HEK293 (cell line): ENCODE data around the gene ACP1.

ENCODE experiments used
- CTCF ChIA-PET: fragments of 350-600 bp; formaldehyde crosslinking; extraction: SDS; loops from one replicate; lab custom pipeline; 2021; ENCODE audit warnings: antibody characterized with exemption; lab: Yijun Ruan, JAX
- POLR2A ChIA-PET: fragments of 300-600 bp; formaldehyde crosslinking; extraction: SDS; loops from one replicate; lab custom pipeline; 2020; ENCODE audit warnings: antibody characterized with exemption, inconsistent platforms; lab: Yijun Ruan, JAX
- H3K27ac ChIP-seq: fragments of 200-500 bp; sonication (Bioruptor generic); 2 replicates; pipeline ENCODE4 v1.5.1; 2014; ENCODE audit warnings: low read depth, low read length, control low read depth, inconsistent platforms; ENCODE audit errors: extremely low read depth
- H3K36me3 ChIP-seq, 2 experiments: fragments of 200-500 bp in 1 of 2; sonication (Bioruptor generic) in 1 of 2; 1 replicate in 1 of 2; 2 replicates in 1 of 2; pipeline ENCODE4 v1.5.1; 2014 to 2017; ENCODE audit warnings: inconsistent platforms in 2 of 2, low read length in 2 of 2; ENCODE audit not compliant: control insufficient read depth in 2 of 2, insufficient read depth in 1 of 2
- H3K4me1 ChIP-seq: fragments of 200-500 bp; sonication (Bioruptor generic); 2 replicates; pipeline ENCODE4 v1.5.1; 2014; ENCODE audit warnings: mild to moderate bottlenecking, low read length, inconsistent platforms; ENCODE audit not compliant: control insufficient read depth, insufficient read depth
- H3K4me3 ChIP-seq: 2 replicates; pipeline ENCODE4 v1.5.1; 2011; ENCODE audit warnings: low read depth, mild to moderate bottlenecking, control low read depth, low read length, moderate library complexity
- H3K9me3 ChIP-seq: fragments of 200-500 bp; sonication (Bioruptor generic); 2 replicates; pipeline ENCODE4 v1.5.1; 2014; ENCODE audit warnings: low read depth, low read length, inconsistent platforms; ENCODE audit not compliant: control insufficient read depth, insufficient read depth
- GLIS1 ChIP-seq: fragments of 450-650 bp; formaldehyde crosslinking; IDR thresholded peaks from 2 replicates; pipeline ENCODE4 v1.5.1; 2016; ENCODE audit warnings: missing biosample characterization, missing genetic modification characterization
- KLF7 ChIP-seq: fragments of 450-650 bp; formaldehyde crosslinking; IDR thresholded peaks from 2 replicates; pipeline ENCODE4 v1.5.1; 2016; ENCODE audit warnings: missing biosample characterization, missing genetic modification characterization, borderline replicate concordance
- SETDB1 ChIP-seq: IDR thresholded peaks from one replicate; pipeline ENCODE4 v1.6.1; 2017; ENCODE audit warnings: mild to moderate bottlenecking, low read length, moderate library complexity, mixed read lengths; ENCODE audit not compliant: insufficient read length
- ZBTB48 ChIP-seq: fragments of 450-650 bp; formaldehyde crosslinking; IDR thresholded peaks from 2 replicates; pipeline ENCODE4 v1.5.1; 2016; ENCODE audit warnings: missing biosample characterization, missing genetic modification characterization
- ZFP69B ChIP-seq: fragments of 450-650 bp; formaldehyde crosslinking; IDR thresholded peaks from 2 replicates; pipeline ENCODE4 v1.5.1; 2016; ENCODE audit warnings: missing biosample characterization, missing genetic modification characterization
- ZNF132 ChIP-seq: fragments of 450-650 bp; formaldehyde crosslinking; IDR thresholded peaks from 2 replicates; pipeline ENCODE4 v1.5.1; 2017; ENCODE audit warnings: missing biosample characterization, missing genetic modification characterization, borderline replicate concordance
- ZNF138 ChIP-seq: fragments of 450-650 bp; formaldehyde crosslinking; IDR thresholded peaks from 2 replicates; pipeline ENCODE4 v1.5.1; 2016; ENCODE audit warnings: missing biosample characterization, missing genetic modification characterization, borderline replicate concordance
- ZNF175 ChIP-seq: fragments of 450-650 bp; formaldehyde crosslinking; IDR thresholded peaks from 2 replicates; pipeline ENCODE4 v1.5.1; 2016; ENCODE audit warnings: missing biosample characterization, missing genetic modification characterization
- ZNF274 ChIP-seq, 2 experiments: fragments of 200-500 bp in 1 of 2; fragments of 450-650 bp in 1 of 2; sonication (Bioruptor generic) in 1 of 2; formaldehyde crosslinking in 1 of 2; IDR thresholded peaks; 2 replicates each; pipeline versions ENCODE4 v1.5.1 to v1.6.1; 2014 to 2016; ENCODE audit warnings: borderline replicate concordance in 1 of 2, inconsistent platforms in 1 of 2, low read length in 1 of 2, missing biosample characterization in 1 of 2, missing genetic modification characterization in 1 of 2
- ZNF292 ChIP-seq: fragments of 450-650 bp; formaldehyde crosslinking; IDR thresholded peaks from 2 replicates; pipeline ENCODE4 v1.5.1; 2016; ENCODE audit warnings: low read depth, missing biosample characterization, missing genetic modification characterization, borderline replicate concordance
- ZNF302 ChIP-seq: fragments of 450-650 bp; formaldehyde crosslinking; IDR thresholded peaks from 2 replicates; pipeline ENCODE4 v1.5.1; 2016; ENCODE audit warnings: missing biosample characterization, missing genetic modification characterization, low read depth
- ZNF48 ChIP-seq: fragments of 450-650 bp; formaldehyde crosslinking; IDR thresholded peaks from 2 replicates; pipeline ENCODE4 v1.5.1; 2016; ENCODE audit warnings: missing biosample characterization, missing genetic modification characterization
- ZNF510 ChIP-seq: fragments of 450-650 bp; formaldehyde crosslinking; IDR thresholded peaks from 2 replicates; pipeline ENCODE4 v1.5.1; 2018; ENCODE audit warnings: mild to moderate bottlenecking, missing genetic modification characterization, missing biosample characterization; ENCODE audit not compliant: insufficient replicate concordance
- ZNF571 ChIP-seq: fragments of 450-650 bp; formaldehyde crosslinking; IDR thresholded peaks from 2 replicates; pipeline ENCODE4 v1.5.0; 2017; ENCODE audit warnings: missing biosample characterization, missing genetic modification characterization
- ZNF830 ChIP-seq: fragments of 450-650 bp; IDR thresholded peaks from 2 replicates; pipeline ENCODE4 v1.5.0; 2018; ENCODE audit warnings: missing biosample characterization, missing genetic modification characterization, low read depth, mild to moderate bottlenecking, moderate library complexity
- ZXDB ChIP-seq: fragments of 450-650 bp; formaldehyde crosslinking; IDR thresholded peaks from 2 replicates; pipeline ENCODE4 v1.5.1; 2016; ENCODE audit warnings: missing biosample characterization, missing genetic modification characterization
- TF ChIP-seq, protein P1 (sequence below): fragments of 450-650 bp; formaldehyde crosslinking; IDR thresholded peaks from 2 replicates; pipeline ENCODE4 v1.5.1; 2016; ENCODE audit warnings: missing biosample characterization, missing genetic modification characterization

ACP1 gene

DNA sequence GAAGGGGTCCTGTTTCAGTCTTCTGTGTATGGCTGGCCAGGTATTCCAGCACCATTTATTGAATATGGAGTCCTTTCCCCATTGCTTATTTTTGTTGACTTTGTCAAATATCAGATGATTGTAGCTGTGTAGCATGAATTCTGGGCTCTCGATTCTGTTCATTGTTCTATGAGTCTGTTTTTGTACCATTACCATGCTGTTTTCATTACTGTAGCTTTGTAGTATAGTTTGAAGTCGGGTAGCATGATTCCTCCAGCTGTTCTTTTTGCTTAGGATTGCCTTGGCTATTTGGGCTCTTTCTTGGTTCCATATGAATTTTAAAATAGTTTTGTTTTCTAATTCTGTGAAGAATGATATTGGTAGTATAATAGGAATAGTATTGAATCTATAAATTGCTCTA, 6.9 kb upstream of the ACP1 start:
- ChIA-PET POLR2A (no interaction called here), CTCF (interaction anchor here (1.2 to 2.3 kb wide), 2 partner anchors 11 kb away, joined by 4 to 6 read pairs; no protein-coding TSS in a partner anchor)
- no peak overlapping the region for H3K4me3 ChIP-seq
- no peaks in the 10 kb centered on the region for H3K9me3 ChIP-seq
- no peak overlapping the region for H3K27ac ChIP-seq
- TF ChIP-seq SETDB1 (peak; percentile 66), ZBTB48 (tag by site-specific recombination) (no peak)
- no peaks in the 10 kb centered on the region for H3K36me3 ChIP-seq
- H3K4me1 ChIP-seq: no peaks in the 10 kb centered on the region

DNA sequence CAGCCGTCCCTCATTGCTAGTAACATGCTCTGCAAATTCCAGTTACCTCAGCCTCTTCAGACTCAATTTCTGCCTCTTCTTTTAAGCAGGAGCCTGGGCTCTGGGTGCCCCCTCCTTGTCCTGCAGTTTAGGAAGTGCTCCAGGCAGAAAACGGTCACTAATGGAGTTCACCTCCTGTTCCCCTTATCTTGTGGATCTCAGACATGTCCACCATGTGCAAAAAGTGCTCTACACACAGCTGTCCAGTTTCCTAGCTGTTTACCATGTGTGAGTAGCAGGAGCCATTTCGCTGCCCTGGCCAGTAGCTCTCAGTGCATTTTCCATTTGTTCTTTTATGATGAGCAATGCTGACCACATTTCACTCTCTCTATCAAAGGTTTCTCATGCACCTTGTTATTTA, 5.8 kb upstream of the ACP1 start:
- no peak for TF ChIP-seq ZBTB48 (tag by site-specific recombination)
- TF ChIP-seq ZNF48 (tag by site-specific recombination): no peak
- TF ChIP-seq ZNF830: no peak
- TF ChIP-seq ZNF274 (IDR thresholded peaks at IDR 0.05; ENCODE audit: low read length): no peak
- no peak for TF ChIP-seq ZNF274 (tag by site-specific recombination; IDR thresholded peaks at IDR 0.05; ENCODE audit: borderline replicate concordance)
- TF ChIP-seq ZNF302 (tag by site-specific recombination): no peak
- TF ChIP-seq, protein P1, sequence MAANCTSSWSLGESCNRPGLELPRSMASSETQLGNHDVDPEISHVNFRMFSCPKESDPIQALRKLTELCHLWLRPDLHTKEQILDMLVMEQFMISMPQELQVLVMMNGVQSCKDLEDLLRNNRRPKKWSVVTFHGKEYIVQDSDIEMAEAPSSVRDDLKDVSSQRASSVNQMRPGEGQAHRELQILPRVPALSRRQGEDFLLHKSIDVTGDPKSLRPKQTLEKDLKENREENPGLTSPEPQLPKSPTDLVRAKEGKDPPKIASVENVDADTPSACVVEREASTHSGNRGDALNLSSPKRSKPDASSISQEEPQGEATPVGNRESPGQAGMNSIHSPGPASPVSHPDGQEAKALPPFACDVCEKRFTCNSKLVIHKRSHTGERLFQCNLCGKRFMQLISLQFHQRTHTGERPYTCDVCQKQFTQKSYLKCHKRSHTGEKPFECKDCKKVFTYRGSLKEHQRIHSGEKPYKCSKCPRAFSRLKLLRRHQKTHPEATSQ: no peak
- TF ChIP-seq ZNF138 (tag by site-specific recombination): no peak
- TF ChIP-seq GLIS1 (tag by site-specific recombination): no peak
- TF ChIP-seq ZNF292 (tag by site-specific recombination): no peak
- no peak for TF ChIP-seq ZFP69B
- Histone ChIP-seq H3K9me3 (no peaks in the 10 kb centered on the region), H3K36me3 (no peaks in the 10 kb centered on the region), H3K27ac (no peak overlapping the region), H3K4me3 (no peak overlapping the region), H3K4me1 (no peaks in the 10 kb centered on the region; the same call in 1 of the 2 replicates)
- CTCF ChIA-PET: interaction anchor here (0.5 to 2.3 kb wide), 2 partner anchors 12 to 27 kb away, joined by 4 to 6 read pairs; no protein-coding TSS in a partner anchor
- POLR2A ChIA-PET: no interaction called here

DNA sequence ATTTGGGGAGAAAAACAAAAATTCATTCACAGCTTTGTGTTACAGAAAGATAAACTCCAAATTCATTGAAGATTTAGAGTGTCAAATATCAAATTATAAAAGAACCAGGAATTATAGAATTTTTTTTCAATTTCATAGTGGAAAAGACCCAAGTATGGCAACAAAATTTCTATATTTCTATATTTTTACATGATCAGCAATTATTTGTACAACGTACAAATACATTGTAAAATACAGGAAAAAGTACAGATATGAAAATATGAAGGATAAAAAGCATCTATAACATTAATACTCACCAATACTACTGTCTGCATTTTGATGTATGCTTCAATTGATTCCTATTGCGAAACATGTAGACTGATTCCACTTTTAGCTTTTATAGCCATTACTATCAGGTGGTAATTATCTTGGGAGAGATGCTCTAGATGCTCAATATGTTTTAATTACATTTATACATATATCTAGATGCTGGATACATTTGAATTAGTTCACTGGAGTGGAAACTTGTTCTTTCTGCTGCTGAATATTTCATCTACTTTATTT, 4.9 kb upstream of the ACP1 start:
- POLR2A ChIA-PET: no interaction called here
- no peak overlapping the region for H3K27ac ChIP-seq
- no peaks in the 10 kb centered on the region; the same call in 1 of the 2 replicates for H3K4me1 ChIP-seq
- TF ChIP-seq SETDB1 (no peak), ZNF571 (no peak), ZXDB (tag by site-specific recombination) (no peak), ZNF175 (no peak), ZNF510 (tag by site-specific recombination) (no peak), ZNF132 (no peak), KLF7 (tag by site-specific recombination) (no peak)
- no peaks in the 10 kb centered on the region for H3K9me3 ChIP-seq
- CTCF ChIA-PET: interaction anchor here (2.3 kb wide), 1 partner anchor 13 kb away, joined by 6 read pairs; no protein-coding TSS in a partner anchor
- no peaks in the 10 kb centered on the region for H3K36me3 ChIP-seq
- H3K4me3 ChIP-seq: no peak overlapping the region
